HG03460 (cell line): ENCODE results near the gene MAP2K4.

ENCODE experiments used
- ATAC-seq: cut with Tn5 transposase; IDR thresholded peaks from one replicate; pipeline ENCODE4 v1.9.1; 2021; ENCODE audit not compliant: unreplicated experiment

MAP2K4 gene

DNA sequence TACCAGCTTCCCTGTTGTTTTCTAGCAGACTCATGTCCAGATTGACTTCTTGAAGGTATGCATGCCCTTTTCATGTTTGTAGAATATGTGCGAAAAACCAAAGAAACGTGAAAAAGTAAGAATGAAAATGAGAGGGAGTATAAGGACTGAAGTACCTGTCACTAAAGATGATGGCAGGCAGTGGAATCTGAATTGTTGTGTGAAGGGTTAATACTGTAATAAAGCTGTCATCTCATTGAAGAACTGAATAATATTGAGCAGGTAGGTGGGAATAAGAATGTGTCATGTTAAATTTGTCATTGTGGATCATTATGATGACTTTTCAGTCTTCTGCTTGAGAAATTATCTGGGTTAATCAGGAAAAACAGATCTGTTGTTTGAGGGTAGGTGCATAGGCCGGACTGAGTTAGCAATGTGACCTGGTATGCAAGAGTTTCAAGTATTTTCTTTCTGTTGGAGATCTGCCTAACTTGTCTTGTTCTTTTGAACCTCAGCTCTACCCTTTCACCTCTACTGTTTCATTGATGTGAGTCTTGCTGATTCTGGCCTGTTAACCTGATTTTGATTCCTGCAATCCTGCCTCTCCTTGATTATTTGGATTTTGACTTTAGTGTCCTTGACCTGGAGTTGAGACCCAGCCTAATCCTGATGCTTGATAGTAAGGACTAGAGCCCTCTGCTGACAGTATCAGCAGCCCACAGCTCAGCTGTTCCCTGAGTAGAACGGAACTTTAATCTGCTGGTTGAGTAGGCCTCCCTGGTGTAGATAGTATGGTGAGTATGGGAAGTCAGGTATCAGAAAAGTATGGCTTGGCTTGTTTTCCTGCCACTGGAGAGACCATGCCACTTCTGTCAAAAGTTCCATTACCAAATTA, 64.6 kb downstream of the MAP2K4 start:
- ATAC-seq, result no peak

DNA sequence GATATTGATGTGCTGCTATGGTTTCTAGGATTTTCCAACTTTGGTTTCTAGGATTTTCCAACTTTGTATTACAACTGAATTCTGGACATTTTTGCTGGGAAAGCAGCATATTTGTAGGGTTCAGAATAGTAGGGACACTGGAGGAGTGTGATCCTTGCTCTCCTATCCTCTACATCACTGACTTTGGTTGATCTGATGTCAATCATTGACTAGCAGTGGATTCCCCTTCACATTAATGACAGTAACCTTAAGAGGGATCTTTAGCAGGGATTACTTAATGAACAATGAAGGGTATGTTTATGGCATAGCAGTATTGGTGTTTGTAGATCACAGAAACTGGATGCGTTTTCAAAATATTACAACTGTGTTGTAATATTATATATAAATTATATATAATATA, 67.4 kb downstream of the MAP2K4 start:
- ATAC-seq, result no peak

DNA sequence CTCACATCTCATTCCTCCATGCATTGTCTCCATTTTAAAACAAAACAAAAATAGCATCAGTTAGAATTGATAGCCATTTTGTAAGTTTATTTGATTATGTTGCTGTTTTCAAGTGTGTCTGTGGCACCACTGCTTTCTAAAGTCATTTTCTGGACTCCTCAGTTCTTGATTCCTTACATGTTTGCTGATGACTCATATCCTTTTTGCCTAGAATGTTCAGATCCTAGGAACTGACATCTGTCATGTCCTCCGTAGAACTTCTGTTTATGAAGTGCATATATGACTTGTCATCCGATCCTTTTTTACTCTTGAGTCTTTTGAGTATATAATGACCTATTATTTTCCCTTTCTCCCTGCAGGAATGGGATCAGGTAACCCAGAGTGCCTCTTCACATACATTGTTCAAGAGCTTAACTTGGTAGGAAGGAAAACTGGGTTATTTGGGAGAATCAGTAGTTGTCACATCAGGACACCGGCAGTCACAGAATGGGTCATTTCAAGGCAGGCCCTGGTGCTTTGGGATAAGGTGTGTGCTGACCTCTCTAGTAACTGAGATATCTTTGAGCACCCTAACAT, 69.2 kb downstream of the MAP2K4 start:
- ATAC-seq, result no peak

DNA sequence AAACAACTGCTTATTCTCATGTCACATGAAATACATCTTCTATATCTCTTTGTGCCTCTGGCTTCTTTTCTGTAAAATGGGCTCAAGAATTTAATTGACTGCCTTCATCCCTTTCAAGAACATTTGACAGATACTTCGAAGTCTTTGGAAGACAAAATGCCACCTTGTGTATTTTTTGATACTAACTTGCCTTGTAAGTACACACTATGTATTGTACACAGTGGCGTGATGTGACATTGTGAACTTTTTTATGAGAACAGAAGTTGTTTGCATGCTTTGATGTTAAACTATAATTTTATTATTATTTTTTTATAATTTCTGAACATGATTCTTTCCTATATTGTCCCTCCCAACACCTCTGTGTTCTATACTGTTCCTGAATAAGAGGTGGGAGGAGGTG, 73.7 kb downstream of the MAP2K4 start:
- no peak for ATAC-seq

DNA sequence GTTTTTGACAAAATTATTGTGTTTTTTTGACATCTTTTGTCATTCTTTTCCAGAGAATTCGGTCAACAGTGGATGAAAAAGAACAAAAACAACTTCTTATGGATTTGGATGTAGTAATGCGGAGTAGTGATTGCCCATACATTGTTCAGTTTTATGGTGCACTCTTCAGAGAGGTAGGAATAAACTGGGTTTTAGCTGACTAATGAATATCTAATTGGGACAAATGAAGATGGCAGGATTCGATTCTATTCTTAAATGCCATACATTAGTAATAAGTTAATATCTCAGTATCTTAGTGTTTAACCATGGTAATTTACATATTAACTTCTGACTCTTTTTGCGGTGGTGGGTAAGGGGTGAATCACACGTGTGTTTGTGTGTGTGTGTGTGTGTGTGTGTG, 74.8 kb downstream of the MAP2K4 start:
- no peak for ATAC-seq

DNA sequence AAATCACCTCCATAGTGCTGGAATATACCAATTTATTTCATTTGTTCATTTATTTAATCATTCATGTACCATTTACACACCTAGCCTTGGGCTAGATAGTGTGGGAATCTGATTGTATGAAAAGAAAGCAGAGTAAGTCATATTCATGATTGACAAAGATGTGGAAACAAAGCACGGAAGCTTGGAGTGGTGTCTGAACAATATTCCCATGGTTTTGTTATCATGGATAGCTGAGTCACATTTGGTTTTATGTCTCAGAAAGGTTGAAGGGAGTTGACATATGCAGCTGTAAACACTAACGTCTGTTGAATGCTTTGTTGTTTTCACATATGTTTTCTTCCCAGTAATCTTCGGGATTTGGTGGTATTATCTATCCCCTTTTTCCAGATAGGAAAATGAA, 76.6 kb downstream of the MAP2K4 start:
- no peak for ATAC-seq

DNA sequence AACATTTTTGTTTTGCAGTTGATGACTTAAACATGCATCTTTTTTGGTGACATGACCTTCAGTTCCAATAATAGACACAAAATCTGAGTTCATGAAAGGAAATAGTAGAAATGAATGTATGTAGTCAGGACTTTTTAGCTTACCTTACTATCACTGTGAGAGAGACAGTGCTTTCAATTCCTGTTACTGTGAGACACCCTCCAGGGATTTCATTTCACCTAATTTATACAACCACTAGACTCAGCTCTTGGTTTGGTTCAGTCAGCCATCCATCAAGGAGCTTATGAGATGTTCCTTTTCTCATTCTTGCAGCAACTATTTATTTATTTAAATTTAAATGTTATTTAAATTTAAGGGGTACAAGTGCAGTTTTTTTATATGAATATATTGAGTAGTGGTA, 77.9 kb downstream of the MAP2K4 start:
- ATAC-seq, result peak; percentile 97

DNA sequence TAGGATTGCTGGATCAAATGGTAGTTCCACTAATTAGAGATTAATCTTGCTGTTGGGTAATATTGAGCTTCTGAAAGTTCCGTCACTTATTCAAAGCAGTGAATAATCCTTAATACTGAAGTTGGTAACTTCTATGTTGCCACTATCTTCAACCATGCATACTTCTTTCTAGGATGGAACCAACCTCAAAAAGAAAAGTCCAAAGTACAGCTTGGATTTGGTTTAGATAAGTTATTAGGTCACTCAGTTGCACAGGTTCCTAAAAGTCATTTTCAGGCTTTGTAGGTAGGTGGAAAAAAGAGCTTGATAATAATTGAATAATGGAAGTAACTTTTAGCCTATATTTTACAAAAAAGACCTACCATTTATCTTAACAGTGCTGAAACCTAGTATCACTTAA, 78.7 kb downstream of the MAP2K4 start:
- no peak for ATAC-seq

DNA sequence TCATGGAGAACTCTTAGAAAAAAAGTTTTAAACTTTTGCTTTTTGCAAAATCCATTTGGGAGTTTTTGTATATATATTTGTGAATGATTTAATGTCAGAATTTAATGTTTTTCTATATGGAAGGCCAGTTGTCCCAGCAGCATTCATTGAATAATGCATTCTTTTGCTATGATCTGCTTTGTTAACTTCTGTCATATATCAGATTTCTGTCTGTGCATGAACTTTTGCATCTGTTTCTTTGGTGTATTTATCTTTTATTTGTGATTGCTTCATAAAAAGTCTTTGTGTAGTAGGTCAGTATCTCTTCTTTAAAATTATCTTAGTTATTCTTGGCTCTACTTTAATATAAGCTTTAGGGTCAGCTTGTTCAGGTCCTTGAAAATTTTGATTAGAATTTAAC, 84.2 kb downstream of the MAP2K4 start:
- no peak for ATAC-seq

DNA sequence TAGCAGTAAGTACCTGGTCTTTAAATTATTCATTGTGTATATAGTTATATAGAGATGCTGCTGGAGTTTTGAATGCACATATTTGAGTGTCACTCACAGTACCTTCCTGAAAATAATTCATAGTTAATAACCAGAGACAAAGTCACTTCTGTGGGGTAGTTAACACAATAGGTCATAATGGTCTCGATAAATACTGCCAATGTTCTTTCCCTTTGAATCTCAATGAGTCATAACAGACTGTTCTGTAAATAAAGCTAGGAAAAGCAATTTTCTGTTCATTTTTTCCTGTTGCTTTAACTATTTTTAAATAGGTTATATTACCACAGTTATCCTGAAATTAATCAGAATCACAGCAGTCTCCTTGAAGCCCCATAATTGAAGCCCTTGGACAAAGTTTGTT, 87.2 kb downstream of the MAP2K4 start:
- ATAC-seq, result no peak

DNA sequence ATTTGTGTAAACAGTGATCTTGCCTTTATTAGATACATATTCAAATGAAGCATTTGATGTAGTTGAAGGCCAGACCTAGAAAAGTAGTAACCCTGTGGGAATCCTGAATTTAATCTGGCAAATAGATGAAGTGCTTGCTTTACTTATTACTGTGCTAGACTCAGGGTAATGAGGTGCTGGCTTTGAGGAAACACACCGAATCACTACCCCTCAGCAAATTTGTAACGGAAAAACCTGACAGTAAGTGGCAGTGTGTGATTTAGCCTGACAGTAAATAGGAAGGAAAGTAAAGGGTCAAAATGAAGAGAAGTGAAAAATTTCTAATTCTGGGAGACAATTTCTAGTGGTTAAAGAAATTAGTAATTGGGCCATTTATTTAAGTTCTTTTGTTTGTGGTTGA, 90.2 kb downstream of the MAP2K4 start:
- ATAC-seq, result no peak

DNA sequence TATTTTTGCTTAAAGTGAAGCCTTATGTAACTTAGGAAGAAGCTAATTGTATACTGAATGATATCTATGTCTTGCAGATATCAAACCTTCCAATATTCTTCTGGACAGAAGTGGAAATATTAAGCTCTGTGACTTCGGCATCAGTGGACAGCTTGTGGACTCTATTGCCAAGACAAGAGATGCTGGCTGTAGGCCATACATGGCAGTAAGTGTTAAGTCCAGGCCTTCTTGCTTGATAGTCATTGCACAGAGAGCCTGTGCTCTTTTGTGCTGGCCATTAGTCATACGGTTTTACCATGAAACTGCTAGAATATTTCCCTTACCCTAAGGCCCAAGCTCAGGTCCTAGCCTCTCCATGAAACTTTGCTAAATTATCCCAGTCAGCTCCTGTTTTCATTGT, 92.5 kb downstream of the MAP2K4 start:
- no peak for ATAC-seq

DNA sequence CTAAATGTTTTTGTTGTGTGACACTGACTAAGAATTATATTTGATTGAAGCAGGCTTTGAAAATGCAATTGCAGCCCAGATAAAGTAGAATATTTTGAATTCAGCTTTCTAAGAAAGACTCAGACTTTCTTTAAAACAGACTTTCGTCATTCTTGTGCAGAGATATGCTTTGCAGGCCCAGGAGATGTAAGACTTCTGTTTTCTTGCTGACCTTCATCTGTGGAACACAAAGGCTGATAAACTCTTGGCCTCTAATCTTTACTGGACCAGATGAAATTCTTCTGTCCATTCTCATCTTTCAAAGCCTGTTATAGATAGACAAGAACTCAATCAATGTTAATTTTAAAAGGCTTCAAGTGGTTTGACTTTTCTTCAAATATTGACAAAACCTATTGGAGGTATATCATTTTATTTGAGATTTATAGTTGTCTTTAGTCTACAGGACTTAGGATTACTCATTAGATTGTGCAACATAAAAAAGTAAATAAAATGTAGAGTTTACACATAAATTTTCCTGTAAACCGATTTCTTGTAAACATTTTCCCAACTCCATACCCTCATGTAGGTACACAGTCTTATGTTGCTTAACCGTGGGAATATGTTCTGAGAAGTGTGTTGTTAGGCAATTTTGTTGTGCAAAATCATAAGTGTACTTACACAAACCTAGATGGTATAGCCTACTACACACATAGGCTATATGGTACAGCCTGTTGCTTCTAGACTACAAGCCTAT, 94.2 kb downstream of the MAP2K4 start:
- ATAC-seq, result no peak

DNA sequence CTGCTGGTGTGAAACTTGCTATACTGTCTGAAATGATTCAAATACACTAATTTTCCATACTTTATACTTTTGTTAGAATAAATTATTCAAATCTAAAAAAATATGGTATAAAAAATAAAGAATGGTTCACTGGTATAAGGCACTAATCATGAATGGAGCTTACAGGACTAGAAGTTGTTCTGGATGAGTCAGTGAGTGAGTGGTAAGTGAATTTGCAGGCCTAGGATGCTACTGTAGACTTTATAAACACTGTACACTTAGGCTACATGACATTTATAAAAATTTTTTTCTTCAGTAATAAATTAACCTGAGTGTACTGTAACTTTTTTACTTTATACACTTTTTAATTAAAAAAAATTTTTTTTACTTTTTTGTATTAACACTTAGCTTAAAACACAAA, 95.5 kb downstream of the MAP2K4 start:
- ATAC-seq, result no peak

DNA sequence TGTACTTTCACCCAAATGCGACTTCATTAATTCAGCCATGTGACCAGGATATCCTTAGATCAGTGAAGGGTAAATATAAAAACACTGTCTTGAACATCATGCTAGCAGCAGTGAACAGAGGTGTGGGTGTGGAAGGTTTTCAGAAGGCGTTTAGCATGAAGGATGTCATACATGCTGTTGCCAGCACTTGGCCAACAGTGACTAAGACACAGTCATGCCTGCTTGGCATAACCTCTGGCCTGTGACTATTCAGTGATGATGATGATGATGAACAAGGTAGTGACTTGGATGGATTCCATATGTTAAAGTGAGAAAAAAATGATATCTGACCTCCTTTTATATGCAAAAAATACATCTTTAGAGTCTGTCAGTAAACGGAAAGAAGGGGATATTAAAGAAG, 97.9 kb downstream of the MAP2K4 start:
- ATAC-seq, result no peak

DNA sequence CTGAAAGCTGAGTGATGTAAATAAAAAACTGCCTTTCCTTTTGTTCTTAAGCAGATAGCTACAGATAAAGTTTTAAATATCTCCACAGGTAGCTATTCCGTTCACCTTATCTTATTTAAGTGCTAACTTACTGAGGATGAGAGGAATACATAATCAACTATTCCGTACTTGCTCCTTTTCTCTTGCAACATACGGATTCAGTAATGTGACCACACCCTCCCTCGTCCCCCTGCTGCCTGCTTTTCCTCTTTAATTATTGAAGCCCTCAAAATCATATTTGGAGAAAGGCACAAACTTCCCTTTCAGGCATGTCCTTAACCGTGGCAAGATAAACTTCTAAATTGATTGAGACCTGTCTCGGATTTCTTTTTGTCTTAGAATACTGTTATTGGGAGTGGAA, 101.4 kb downstream of the MAP2K4 start:
- ATAC-seq, result no peak

DNA sequence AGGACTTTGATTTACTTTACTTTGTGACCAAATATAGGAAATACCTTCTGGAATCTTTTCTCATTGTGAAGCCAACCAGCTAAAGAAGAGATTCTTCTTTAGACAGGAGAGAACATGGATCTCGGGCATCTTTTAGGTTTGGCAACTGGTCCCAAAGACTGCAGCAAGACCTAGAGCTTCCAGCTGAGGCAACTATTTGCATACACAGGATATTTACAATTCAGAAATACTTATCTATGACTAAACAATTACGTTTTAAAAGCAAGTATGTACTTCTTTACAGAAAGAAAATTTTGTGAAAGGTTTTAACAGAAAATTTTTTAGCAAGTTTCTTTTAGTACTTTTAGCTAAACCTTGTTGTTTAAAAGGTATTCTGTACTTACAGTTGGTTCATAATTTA, 106.5 kb downstream of the MAP2K4 start:
- ATAC-seq, result no peak

DNA sequence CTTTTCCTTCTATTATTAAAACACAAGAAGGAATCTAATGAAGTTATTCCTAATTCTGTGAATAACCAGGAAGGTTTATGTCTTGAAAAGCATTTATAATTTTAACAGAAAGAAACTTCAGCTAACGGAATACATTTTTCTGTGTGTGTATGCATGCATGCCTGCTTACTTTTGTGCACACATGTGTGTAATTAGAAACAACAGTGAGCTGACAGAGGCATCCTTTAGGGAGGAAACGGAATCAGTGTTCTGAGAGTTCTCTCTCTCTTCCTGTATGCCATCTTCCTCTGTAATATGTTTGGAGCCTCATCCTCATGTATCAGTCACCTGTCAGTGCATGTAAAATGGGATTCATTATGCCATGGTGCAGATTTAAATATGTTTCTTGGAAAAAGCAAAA, 107.0 kb downstream of the MAP2K4 start:
- ATAC-seq, result no peak

DNA sequence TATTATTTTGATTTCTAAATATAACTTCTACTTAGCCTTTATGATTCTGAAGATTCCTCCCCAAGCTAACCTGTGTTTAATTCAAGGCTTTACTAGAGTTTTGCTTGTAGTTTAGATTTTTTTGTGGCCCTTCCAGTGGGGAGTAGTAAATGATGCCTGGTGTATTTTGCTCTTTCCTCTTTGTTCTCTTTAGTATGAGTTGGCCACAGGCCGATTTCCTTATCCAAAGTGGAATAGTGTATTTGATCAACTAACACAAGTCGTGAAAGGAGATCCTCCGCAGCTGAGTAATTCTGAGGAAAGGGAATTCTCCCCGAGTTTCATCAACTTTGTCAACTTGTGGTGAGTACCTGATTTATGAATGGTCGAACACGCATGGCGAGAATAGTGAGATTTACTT, 108.3 kb downstream of the MAP2K4 start:
- ATAC-seq, result no peak

DNA sequence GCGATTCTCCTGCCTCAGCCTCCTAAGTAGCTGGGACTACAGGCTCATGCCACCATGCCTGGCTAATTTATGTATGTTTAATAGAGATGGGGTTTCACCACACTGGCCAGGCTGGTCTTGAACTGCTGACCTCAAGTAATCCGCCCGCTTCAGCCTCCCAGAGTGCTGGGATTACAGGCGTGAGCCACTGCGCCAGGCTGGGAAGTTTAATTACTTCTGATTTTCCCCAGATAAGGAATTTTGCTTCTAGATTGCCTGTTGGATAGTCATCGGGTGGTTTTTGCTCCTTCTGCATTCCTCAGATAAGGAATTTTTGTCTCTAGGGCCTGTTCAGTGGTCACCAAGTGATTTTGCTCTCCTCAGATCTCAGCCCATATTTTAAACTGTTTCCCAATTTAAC, 112.5 kb downstream of the MAP2K4 start:
- no peak for ATAC-seq

DNA sequence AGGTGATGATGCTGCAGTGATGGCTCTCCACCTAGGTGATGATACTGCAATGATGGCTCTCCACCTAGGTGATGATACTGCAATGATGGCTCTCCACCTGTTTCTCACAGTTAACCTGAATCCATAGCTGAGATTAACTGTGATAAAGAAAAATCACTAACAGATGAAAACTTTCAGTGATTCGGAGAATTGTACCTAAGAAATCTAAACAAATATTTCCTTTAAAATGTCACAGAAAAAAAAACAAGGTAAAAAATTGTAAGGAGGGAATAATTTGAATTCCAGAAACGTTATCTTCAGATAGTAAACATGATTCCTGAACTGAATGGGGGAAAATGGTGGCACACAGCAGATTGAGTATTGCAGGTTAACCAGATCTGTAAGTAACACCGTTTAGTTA, 113.4 kb downstream of the MAP2K4 start:
- no peak for ATAC-seq

DNA sequence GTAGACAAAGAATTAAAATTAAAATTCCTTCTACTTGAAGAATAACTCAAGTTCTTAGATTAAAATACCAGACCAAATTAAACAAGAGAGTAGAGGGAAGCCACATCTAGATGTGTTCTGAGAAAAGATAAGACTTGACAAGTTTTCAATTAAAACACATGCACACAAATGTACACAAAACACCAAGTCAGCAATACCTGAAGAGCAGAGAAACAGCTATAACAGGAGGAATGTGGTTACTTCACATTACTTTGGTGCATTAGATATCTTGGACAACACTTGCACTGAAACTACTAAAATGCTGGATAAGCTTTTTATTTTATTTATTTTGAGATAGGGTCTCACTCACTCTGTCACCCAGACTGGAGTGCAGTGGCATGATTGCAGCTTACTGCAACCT, 113.9 kb downstream of the MAP2K4 start:
- ATAC-seq, result no peak
